KOPT-K1 (cell line): ENCODE data around the gene COL6A2.

Experiments used
- H3K27ac ChIP-seq: fragments of 200-600 bp; sonication (generic); 2 replicates; pipeline ENCODE4 v1.5.1; 2016; ENCODE audit warnings: antibody characterized with exemption, mild to moderate bottlenecking, low read depth, low read length; ENCODE audit not compliant: poor library complexity, severe bottlenecking
- H3K36me3 ChIP-seq: fragments of 200-600 bp; sonication (generic); 2 replicates; pipeline ENCODE4 v1.5.1; 2017; ENCODE audit warnings: antibody characterized with exemption, mild to moderate bottlenecking, low read length, moderate library complexity; ENCODE audit not compliant: insufficient read depth
- H3K9me3 ChIP-seq: fragments of 200-600 bp; sonication (generic); 2 replicates; pipeline ENCODE4 v1.5.1; 2017; ENCODE audit warnings: antibody characterized with exemption, low read length, mild to moderate bottlenecking; ENCODE audit not compliant: insufficient read depth, poor library complexity, severe bottlenecking

Gene COL6A2

GRCh38 chr21:46151261-46151988 is 53.5 kb downstream of the COL6A2 start:
- Histone ChIP-seq H3K36me3 (no peaks in the 10 kb centered on the region), H3K9me3 (no peaks in the 10 kb centered on the region), H3K27ac (no peak overlapping the region)

DNA sequence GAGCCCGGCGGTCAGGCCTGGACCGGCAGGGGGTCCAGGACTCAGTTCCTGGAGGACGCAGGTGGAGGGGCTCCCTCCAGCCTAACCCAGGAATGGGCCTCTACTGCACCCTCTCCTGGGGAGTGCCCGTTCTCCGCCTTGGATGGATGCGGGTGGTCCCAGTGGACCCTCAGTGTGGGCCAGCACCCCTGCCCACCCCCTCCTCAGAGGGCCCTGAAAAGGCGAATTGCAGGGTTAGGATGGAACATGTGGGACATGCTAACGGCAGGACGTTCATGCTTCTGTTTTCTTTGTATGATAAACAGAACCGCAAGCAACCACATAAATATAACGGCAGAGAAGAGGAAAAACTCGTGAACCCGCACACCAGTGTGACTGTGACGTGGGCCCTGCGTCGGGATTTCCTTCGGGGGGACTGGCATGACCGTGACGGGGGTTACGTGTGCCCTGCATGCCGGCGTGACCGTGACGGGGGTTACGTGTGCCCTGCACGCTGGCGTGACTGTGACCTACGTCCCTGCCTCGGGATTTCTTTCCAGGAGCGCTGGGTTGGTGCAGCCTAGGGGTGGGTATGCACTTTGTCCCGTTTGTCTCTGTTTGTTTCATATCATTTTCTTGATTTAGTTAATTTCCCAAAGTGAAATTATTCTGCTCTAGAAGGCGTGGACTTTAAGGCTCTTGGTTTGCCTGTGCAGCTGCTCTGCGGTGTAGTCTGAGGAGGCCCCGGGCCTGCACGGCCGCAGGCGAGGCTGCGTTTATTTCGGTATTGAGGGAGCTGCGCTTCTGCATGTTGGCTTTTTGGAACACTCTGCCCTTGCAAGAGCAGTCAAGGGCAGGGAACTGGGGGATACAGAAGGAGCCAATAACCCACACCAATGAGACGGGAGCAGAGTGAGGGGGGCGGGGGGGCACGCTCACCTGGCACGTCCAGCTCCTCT is 54.3 kb downstream of the COL6A2 start:
- Histone ChIP-seq H3K27ac (no peak overlapping the region), H3K36me3 (no peaks in the 10 kb centered on the region)

DNA sequence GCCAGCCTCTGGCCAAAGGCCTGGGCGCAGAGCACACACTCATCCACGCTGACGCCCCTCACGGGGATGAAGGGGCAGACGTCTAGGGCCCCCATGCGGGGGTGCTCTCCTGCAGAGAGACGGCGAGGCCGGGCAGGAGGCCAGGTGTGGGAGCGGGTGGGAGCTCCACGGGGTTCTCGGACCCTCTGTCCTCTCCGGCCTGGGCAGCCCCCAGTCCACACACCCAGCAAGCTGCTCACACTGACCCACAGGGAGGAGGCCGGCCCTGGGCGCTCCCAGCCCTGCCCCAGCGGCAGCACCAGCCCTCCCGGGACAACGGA is 55.0 kb downstream of the COL6A2 start:
- no peak overlapping the region for H3K27ac ChIP-seq
- H3K9me3 ChIP-seq = no peaks in the 10 kb centered on the region
- no peaks in the 10 kb centered on the region for H3K36me3 ChIP-seq

More for the DNA sequence above, 54.3 kb downstream of the COL6A2 start:
- no peaks in the 10 kb centered on the region for H3K9me3 ChIP-seq

DNA sequence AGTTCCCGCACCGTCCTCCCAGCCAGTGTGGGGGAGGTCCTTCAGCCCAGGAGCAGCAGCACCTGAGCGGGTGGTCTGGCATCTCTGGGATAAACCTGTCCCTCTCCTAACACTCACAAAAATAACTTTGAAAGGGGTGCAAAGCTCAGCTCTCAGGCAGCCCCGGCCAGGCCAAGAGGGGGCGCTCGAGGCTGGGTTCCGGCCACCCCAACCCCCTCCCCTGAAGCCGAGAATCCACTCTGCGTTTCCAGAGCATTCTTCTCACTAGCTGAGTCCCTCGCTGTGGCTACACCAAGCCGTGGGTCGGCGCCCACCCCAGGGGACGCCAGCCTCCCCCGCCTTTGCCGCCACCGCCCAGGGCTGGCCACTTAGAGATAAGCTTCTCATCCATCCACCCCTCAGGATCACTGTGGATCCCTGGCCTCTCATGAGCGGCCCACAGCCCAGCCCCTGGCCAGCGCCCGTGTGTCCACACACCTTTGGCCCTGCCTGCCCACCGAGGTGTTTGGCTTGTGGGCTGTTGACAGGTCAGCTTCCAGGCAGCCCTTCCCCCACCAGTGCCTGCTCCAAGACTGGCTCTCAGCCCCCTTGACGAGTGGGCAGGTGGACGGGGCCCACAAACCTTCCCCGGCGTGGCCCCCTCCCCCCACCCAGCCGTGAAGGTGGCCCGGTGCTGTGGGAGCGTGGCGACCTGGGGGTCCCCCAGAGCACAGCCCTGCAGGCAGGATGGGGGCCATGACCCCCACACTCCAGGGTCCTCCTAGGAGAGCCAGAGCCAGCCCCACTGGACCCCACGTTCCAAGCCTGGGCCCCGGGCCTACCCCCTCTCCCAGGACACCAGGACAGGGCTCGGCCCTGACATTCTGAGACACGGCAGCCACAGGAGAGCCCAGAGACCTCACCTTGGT is 55.6 kb downstream of the COL6A2 start:
- no peaks in the 10 kb centered on the region for H3K9me3 ChIP-seq
- H3K27ac ChIP-seq = no peak overlapping the region

DNA sequence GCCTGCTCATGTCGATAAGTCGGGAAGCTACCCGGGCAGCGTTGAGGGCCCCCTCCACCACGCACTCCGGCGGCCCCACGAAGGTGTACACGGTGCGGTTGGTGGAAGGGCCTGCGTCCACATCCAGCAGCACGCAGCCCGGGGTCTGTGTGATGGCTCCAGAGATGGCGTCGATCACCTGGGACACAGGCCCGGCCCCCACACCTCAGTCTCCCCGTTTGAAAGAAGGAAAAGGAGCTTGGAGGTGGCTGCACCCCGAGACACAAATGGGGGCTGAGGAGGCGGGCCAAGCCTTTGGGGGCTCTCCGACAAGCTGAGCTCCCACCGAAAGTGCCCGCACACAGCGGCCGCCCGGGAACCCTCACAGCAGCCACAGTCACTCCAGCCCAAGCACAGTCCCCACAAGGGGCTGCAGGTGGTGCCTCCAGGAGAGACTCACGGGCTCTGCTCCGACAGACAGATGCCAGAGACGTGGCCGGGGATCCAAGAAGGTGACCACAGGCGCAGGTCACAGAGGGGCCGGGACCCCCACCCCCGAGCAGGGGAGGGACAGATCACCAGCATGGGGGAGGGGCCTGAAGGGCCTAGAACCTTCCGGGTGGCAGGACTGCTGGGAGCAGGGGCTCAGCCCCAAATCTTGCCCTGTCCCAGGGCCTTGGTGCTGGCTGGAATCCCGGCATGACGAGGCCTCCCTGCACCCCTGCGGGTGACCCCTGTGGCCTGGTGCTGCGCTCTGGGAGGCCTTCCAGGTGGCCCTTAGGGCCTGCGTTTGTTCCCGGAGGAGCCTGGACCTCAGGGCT is 56.4 kb downstream of the COL6A2 start:
- Histone ChIP-seq H3K9me3 (no peaks in the 10 kb centered on the region), H3K36me3 (no peaks in the 10 kb centered on the region), H3K27ac (no peak overlapping the region)

More for the DNA sequence above, 55.6 kb downstream of the COL6A2 start:
- no peaks in the 10 kb centered on the region for H3K36me3 ChIP-seq

- H3K9me3 ChIP-seq = no peaks in the 10 kb centered on the region
- no peak overlapping the region for H3K27ac ChIP-seq
- H3K36me3 ChIP-seq = no peaks in the 10 kb centered on the region
These were observed 57.1 kb downstream of the COL6A2 start for GRCh38 chr21:46154955-46155513.

- H3K36me3 ChIP-seq = no peaks in the 10 kb centered on the region
- no peaks in the 10 kb centered on the region for H3K9me3 ChIP-seq
These were observed 57.8 kb downstream of the COL6A2 start, which contains the start of gene FTCD for GRCh38 chr21:46155514-46156377. Gene FTCD (minus strand): TSS chr21:46155579. CDS start chr21:46155523, 56 bp downstream.

DNA sequence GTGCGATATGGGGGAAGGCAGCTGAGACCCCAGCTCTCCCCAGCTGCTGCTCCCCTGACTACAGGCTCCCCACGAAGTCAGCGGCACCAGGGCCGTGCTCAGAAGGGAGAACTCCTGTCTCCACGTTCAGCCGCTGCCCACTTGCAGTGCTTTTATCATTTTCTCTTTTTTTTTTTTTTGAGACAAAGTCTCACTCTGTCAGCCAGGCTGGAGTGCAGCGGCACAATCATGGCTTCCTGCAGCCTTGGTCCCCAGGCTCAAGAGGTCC is 58.4 kb downstream of the COL6A2 start:
- Histone ChIP-seq H3K27ac (no peak overlapping the region), H3K36me3 (no peaks in the 10 kb centered on the region), H3K9me3 (no peaks in the 10 kb centered on the region)

More at GRCh38 chr21:46155514-46156377, 57.8 kb downstream of the COL6A2 start, which contains the start of gene FTCD:
- no peak within 1 kb of the TSS for H3K27ac ChIP-seq

- Histone ChIP-seq H3K36me3 (no peaks in the 10 kb centered on the region), H3K9me3 (no peaks in the 10 kb centered on the region), H3K27ac (no peak overlapping the region)
These were observed 58.8 kb downstream of the COL6A2 start for GRCh38 chr21:46156678-46157077.

DNA sequence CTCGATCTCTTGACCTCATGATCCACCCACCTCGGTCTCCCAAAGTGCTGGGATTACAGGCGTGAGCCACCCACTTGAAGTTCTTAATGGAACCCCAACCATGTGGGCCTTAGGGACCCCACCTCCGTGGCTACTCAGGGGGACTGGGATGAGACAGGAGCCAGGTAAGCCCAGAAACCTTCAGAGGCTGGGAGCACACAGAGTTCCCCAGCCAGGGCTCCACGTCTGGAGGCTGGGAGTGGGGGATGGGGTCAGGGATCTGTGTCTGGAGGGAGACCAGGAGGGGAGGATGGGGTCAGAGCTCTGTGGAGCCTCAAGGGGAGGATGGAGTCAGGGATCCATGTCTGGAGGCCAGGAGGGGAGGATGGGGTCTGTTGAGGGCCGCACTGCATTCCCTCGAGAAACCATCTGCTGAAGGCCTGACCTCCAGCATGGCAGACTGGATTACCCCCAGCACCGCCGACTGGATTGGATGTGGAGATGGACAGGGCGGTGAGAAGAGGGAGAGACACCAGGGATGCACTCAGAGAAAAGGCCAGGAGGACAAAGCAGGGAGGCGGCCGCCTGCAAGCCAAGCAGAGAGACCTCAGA is 59.6 kb downstream of the COL6A2 start:
- no peak overlapping the region for H3K27ac ChIP-seq
- no peaks in the 10 kb centered on the region for H3K9me3 ChIP-seq
- no peaks in the 10 kb centered on the region for H3K36me3 ChIP-seq

DNA sequence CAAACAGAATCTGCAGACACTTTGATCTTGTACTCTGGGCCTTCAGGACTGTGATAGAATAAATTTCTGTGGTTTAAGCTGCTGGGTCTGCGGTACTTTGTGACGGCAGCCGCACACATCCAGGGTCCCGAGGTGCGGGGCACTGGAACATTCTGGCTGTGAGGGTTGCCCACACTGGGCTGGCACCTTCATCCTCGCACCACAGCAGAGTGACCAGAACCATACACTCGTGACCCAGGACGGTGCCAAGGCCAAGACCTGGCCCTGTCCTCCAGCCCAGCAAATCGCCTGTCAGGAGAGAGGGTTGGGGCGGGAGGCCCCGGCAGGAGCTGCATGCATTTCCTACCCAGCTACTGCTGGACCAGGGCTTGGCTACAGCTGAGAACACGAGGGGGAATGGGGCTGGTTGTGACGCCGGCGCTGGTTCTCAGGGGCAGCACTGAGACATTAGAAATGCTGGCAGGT is 60.1 kb downstream of the COL6A2 start:
- no peaks in the 10 kb centered on the region for H3K9me3 ChIP-seq

GRCh38 chr21:46158666-46159300 is 60.9 kb downstream of the COL6A2 start:
- Histone ChIP-seq H3K9me3 (no peaks in the 10 kb centered on the region), H3K27ac (no peak overlapping the region), H3K36me3 (no peaks in the 10 kb centered on the region)

More for the DNA sequence above, 60.1 kb downstream of the COL6A2 start:
- Histone ChIP-seq H3K27ac (no peak overlapping the region), H3K36me3 (no peaks in the 10 kb centered on the region)
